ENCODE data around the gene KRT75. TPM values are rescaled to one million over a fixed set of nuclear protein-coding genes. Genes with fewer than 3 reads are reported as not detected.
A peak's percentile ranks its signal among the peaks of the same experiment; 100 is the strongest.

Gene KRT75
- total RNA-seq, 1 donor from 2014 or later = not detected

GRCh38 chr12:52445876-52446275 lies 11.7 kb upstream of the KRT75 start:
- H3K36me3 Mint-ChIP-seq (ENCODE audit: low read depth) = no peaks in the 10 kb centered on the region
- no peak for DNase-seq (ENCODE audit: low spot score)
- no peak overlapping the region for H3K4me3 Mint-ChIP-seq (ENCODE audit: unreplicated experiment)
- no peaks in the 10 kb centered on the region for H3K9me3 Mint-ChIP-seq (ENCODE audit: low read depth)
- no peak overlapping the region for H3K27ac Mint-ChIP-seq (ENCODE audit: unreplicated experiment)
- H3K4me1 Mint-ChIP-seq (ENCODE audit: low read depth) = peaks cover 23% of the 10 kb centered on the region
- peaks cover 60% of the 10 kb centered on the region for H3K27me3 Mint-ChIP-seq (ENCODE audit: low read depth)
- TF ChIP-seq CTCF (IDR thresholded peaks at IDR 0.05) = no peak

GRCh38 chr12:52444647-52445595 lies 10.8 kb upstream of the KRT75 start:
- no peak overlapping the region for H3K4me3 Mint-ChIP-seq (ENCODE audit: unreplicated experiment)
- no peak overlapping the region for H3K27ac Mint-ChIP-seq (ENCODE audit: unreplicated experiment)
- no peaks in the 10 kb centered on the region for H3K36me3 Mint-ChIP-seq (ENCODE audit: low read depth)
- no peak for DNase-seq (ENCODE audit: low spot score)
- H3K9me3 Mint-ChIP-seq (ENCODE audit: low read depth) = no peaks in the 10 kb centered on the region
- no peak for TF ChIP-seq CTCF (IDR thresholded peaks at IDR 0.05)
- H3K27me3 Mint-ChIP-seq (ENCODE audit: low read depth) = peaks cover 54% of the 10 kb centered on the region
- peaks cover 23% of the 10 kb centered on the region for H3K4me1 Mint-ChIP-seq (ENCODE audit: low read depth)

GRCh38 chr12:52443966-52444365 lies 9.8 kb upstream of the KRT75 start:
- H3K27me3 Mint-ChIP-seq (ENCODE audit: low read depth) = peaks cover 50% of the 10 kb centered on the region
- no peak for DNase-seq (ENCODE audit: low spot score)
- H3K4me1 Mint-ChIP-seq (ENCODE audit: low read depth) = peaks cover 23% of the 10 kb centered on the region
- H3K4me3 Mint-ChIP-seq (ENCODE audit: unreplicated experiment) = no peak overlapping the region
- H3K27ac Mint-ChIP-seq (ENCODE audit: unreplicated experiment) = no peak overlapping the region
- no peak for TF ChIP-seq CTCF (IDR thresholded peaks at IDR 0.05)
- H3K9me3 Mint-ChIP-seq (ENCODE audit: low read depth) = no peaks in the 10 kb centered on the region
- no peaks in the 10 kb centered on the region for H3K36me3 Mint-ChIP-seq (ENCODE audit: low read depth)

- Mint-ChIP-seq H3K27ac (ENCODE audit: unreplicated experiment) (peak overlapping the region; percentile 30), H3K9me3 (ENCODE audit: low read depth) (no peaks in the 10 kb centered on the region), H3K4me1 (ENCODE audit: low read depth) (peaks cover 23% of the 10 kb centered on the region), H3K27me3 (ENCODE audit: low read depth) (peaks cover 42% of the 10 kb centered on the region), H3K4me3 (ENCODE audit: unreplicated experiment) (no peak overlapping the region), H3K36me3 (ENCODE audit: low read depth) (no peaks in the 10 kb centered on the region)
- peak; percentile 48 for TF ChIP-seq CTCF (IDR thresholded peaks at IDR 0.05)
- DNase-seq (ENCODE audit: low spot score) = no peak
These were observed 8.5 kb upstream of the KRT75 start for GRCh38 chr12:52442600-52443061.

- DNase-seq (ENCODE audit: low spot score) = no peak
- TF ChIP-seq CTCF (IDR thresholded peaks at IDR 0.05) = no peak
- peaks cover 41% of the 10 kb centered on the region for H3K27me3 Mint-ChIP-seq (ENCODE audit: low read depth)
- H3K9me3 Mint-ChIP-seq (ENCODE audit: low read depth) = no peaks in the 10 kb centered on the region
- peaks cover 1% of the 10 kb centered on the region for H3K36me3 Mint-ChIP-seq (ENCODE audit: low read depth)
- peaks cover 23% of the 10 kb centered on the region for H3K4me1 Mint-ChIP-seq (ENCODE audit: low read depth)
- no peak overlapping the region for H3K4me3 Mint-ChIP-seq (ENCODE audit: unreplicated experiment)
- no peak overlapping the region for H3K27ac Mint-ChIP-seq (ENCODE audit: unreplicated experiment)
These were observed 7.2 kb upstream of the KRT75 start for GRCh38 chr12:52441320-52441911.

Measured in chondrocyte (in vitro differentiated cells).